Neutrophil (primary cell): ENCODE results near the gene CD200.

Experiments
- H3K27ac ChIP-seq: fragments of 200-600 bp; sonication (generic); 2 replicates; pipeline ENCODE4 v1.5.1; 2016; ENCODE audit warnings: mild to moderate bottlenecking, moderate library complexity
- H3K27me3 ChIP-seq: fragments of 200-600 bp; sonication (generic); 2 replicates; pipeline ENCODE4 v1.6.0; 2016; ENCODE audit warnings: mild to moderate bottlenecking
- H3K36me3 ChIP-seq: fragments of 200-600 bp; sonication (generic); 2 replicates; pipeline ENCODE4 v1.5.1; 2017
- H3K4me1 ChIP-seq, 2 experiments: fragments of 200-600 bp in 1 of 2; sonication (generic) in 1 of 2; 1 replicate in 1 of 2; 2 replicates in 1 of 2; pipeline versions ENCODE4 v1.5.1 to v1.6.1; 2013 to 2016; ENCODE audit warnings: low read depth in 1 of 2, low read length in 1 of 2, mild to moderate bottlenecking in 1 of 2, moderate library complexity in 1 of 2; ENCODE audit not compliant: control insufficient read depth in 1 of 2, insufficient read depth in 1 of 2
- H3K4me3 ChIP-seq, 2 experiments: fragments of 200-600 bp in 1 of 2; sonication (generic) in 1 of 2; 1 replicate in 1 of 2; 2 replicates in 1 of 2; pipeline ENCODE4 v1.5.1; 2013 to 2016; ENCODE audit warnings: low read depth in 1 of 2, low read length in 1 of 2, mild to moderate bottlenecking in 1 of 2, moderate library complexity in 1 of 2
- H3K9me3 ChIP-seq: fragments of 200-600 bp; sonication (generic); 2 replicates; pipeline ENCODE4 v1.5.1; 2016
- TF ChIP-seq, protein P1 (sequence below): fragments of 200-600 bp; sonication (generic); IDR thresholded peaks from 2 replicates; pipeline ENCODE4 v1.5.1; 2016; ENCODE audit warnings: antibody characterized with exemption

CD200 gene

DNA sequence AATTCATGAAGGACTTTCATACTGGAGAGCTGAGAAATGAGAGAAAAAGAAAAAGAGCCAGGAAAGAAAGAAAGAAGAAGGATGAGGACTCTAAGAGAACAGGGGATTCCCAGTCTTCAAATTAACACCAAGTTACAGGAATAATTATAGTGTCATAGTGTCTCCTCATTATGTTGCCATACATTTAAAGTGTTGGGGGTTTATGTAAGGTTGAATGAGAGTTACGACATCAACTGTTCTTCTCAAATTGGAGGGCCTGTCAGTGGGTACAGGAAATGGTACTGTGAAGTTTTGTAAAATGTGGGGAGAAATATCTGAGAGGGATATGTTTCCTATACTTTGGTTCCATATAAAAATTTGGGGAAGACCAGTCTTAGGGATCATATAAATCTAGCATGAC, 12.3 kb upstream of the CD200 start:
- Histone ChIP-seq H3K27me3 (no peaks in the 10 kb centered on the region), H3K36me3 (no peaks in the 10 kb centered on the region), H3K4me3 (no peak overlapping the region), H3K9me3 (no peaks in the 10 kb centered on the region), H3K27ac (no peak overlapping the region), H3K4me1 (peaks cover 6 to 9% of the 10 kb centered on the region in 2 experiments)
- TF ChIP-seq, protein P1, sequence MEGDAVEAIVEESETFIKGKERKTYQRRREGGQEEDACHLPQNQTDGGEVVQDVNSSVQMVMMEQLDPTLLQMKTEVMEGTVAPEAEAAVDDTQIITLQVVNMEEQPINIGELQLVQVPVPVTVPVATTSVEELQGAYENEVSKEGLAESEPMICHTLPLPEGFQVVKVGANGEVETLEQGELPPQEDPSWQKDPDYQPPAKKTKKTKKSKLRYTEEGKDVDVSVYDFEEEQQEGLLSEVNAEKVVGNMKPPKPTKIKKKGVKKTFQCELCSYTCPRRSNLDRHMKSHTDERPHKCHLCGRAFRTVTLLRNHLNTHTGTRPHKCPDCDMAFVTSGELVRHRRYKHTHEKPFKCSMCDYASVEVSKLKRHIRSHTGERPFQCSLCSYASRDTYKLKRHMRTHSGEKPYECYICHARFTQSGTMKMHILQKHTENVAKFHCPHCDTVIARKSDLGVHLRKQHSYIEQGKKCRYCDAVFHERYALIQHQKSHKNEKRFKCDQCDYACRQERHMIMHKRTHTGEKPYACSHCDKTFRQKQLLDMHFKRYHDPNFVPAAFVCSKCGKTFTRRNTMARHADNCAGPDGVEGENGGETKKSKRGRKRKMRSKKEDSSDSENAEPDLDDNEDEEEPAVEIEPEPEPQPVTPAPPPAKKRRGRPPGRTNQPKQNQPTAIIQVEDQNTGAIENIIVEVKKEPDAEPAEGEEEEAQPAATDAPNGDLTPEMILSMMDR, result no peak

DNA sequence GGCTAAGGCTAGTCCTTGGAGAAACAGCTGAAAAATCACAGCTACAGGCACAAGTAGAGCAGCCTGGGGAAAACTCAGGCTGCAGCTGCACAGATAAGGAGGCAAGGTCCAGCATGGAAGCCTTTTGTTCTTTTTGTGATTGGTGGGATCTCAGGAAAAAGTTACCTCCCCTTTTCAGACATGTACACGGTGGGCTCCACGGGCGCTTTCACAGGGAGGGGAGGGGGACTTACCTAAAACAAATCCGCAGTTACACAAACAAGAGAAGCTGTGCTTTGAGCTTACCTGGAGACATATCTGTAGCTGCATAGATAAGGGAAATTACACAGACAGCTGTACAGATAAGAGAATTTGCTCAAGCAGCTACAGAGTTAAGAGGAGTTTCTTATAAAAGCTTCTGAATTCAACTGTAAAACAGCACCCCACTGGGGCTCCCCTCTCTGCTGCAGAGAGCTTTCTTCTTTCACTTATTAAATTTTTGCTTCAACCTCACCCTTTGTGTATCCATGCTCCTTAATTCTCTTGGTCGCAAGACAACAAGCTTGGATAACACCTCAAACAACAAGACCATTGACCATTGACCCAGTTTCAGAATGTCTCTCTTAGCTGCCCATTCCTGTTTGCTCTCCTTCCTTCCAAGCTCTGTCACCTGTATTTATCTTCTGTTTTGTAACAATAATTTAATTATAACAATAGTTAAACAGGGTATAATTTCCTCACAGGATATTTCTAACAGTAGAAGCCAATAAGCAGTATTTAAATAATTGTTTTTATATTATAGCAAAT, 10.9 kb upstream of the CD200 start:
- Histone ChIP-seq H3K4me3 (no peak overlapping the region), H3K36me3 (no peaks in the 10 kb centered on the region), H3K27ac (no peak overlapping the region), H3K27me3 (no peaks in the 10 kb centered on the region), H3K9me3 (no peaks in the 10 kb centered on the region), H3K4me1 (peaks cover 6 to 9% of the 10 kb centered on the region in 2 experiments)
- TF ChIP-seq, protein P1, result no peak

DNA sequence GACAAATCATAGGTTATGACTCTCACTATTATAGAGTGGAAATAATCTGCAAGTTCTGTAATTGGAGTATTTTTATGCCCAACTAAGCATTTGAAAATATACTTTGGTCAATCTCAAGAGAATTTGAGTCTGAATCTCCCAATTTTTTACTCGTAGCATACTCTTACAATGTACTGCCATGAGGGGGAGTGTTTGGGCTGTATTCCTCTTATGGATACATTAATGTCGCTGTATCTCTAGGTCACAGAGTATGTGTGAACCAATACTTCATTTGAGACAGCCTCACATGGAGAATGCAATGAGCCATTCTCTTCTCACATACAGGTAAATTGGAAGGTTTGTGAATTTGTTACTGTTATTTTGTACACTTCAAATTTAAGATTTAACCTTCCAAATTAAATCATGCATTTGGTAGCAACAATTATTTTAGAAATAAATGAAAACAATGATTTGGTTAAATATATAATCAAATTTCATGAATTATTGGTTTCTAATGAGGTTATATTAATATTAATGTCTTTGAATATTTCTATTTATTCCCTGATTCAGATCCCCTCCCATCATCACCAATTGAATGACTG, 5.5 kb upstream of the CD200 start:
- Histone ChIP-seq H3K4me1 (no peaks in the 10 kb centered on the region), H3K27me3 (peaks cover 2% of the 10 kb centered on the region), H3K9me3 (no peaks in the 10 kb centered on the region), H3K27ac (no peak overlapping the region), H3K36me3 (no peaks in the 10 kb centered on the region), H3K4me3 (no peak overlapping the region)
- TF ChIP-seq, protein P1, result peak; percentile 39

DNA sequence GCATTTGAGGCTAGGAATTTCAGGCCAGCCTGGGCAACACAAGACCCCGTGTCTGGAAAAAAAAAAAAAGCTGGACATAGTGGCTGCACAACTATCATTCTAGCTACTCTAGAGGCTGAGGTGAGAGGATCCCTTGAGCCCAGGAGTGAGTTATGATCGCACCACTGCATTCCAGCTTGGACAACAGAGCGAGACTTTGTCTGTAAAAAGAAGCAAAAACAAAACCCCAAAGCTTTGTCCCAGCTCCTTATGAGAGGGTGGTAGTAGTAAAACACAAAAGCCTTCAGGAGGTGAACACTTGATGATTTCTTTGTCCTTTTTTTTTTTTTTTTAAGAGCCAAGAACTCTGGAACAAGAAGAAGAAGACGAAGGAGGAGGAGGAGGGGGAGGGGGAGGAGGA, 1.1 kb upstream of the CD200 start:
- peaks cover 19% of the 10 kb centered on the region for H3K27me3 ChIP-seq
- TF ChIP-seq, protein P1, result no peak
- peaks cover 14 to 17% of the 10 kb centered on the region in 2 experiments for H3K4me1 ChIP-seq
- no peaks in the 10 kb centered on the region for H3K36me3 ChIP-seq
- no peak overlapping the region for H3K4me3 ChIP-seq
- no peaks in the 10 kb centered on the region for H3K9me3 ChIP-seq
- no peak overlapping the region for H3K27ac ChIP-seq

DNA sequence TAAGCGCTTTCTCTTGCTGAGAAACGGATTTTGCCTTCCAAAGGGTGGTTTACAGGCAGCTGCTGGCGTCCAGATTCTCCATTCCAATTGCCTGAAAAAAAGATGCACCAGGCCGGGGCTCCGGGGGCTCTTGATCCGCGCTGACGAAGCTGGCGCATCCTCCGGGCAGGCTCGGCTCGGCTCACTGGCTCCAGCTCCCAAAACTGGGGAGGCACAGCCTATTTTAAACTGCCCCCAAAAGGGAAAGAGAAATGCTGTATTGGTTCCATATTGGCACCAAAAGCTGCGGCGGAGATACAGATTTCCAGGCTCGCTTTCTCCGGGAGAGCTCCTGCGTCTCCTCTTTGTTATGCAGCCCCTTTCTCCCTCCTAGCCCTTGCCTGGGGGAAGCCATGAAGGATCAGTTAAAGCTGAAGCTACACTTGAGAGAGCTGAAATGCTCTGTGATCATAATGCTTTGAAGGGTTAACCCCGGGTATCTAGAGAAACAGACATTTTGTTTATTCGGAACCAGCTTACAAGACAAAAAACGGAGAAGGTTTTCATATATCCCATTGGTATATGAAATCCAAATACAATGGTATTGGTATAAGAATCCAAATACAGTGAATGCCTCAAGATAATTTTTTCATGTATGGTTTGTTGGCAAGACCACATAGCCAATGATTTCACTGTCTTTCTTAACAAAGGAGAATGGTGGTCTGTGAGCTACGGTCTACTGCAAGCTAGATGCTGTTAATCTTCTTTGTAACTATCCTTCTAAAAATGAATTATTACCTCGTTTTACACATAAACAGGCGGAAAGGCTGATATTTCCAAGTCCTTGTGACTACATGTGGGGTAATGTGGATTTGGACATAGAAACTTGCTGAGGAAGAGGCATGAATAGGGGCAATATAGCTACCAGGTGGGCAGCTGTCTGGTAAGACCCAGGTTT, 693 bp downstream of the CD200 start:
- Histone ChIP-seq H3K4me3 (peak overlapping the region; percentile 58 to 69), H3K4me1 (peaks cover 14 to 17% of the 10 kb centered on the region in 2 experiments), H3K9me3 (no peaks in the 10 kb centered on the region), H3K27ac (no peak overlapping the region), H3K27me3 (peaks cover 19% of the 10 kb centered on the region), H3K36me3 (no peaks in the 10 kb centered on the region)
- TF ChIP-seq, protein P1, result no peak
